AG09319 (cell line): ENCODE results near the gene FAM228A.

Source experiments
- DNase-seq: peaks from one replicate; pipeline ENCODE4 v3.0.0-alpha.2; 2010; ENCODE audit warnings: low read depth; ENCODE audit errors: extremely low read depth
- TF ChIP-seq, protein P1 (sequence below): IDR thresholded peaks from 2 replicates; pipeline ENCODE4 v1.5.1; 2011; ENCODE audit warnings: low read depth, mild to moderate bottlenecking, inconsistent platforms, low read length, moderate library complexity

FAM228A gene

DNA sequence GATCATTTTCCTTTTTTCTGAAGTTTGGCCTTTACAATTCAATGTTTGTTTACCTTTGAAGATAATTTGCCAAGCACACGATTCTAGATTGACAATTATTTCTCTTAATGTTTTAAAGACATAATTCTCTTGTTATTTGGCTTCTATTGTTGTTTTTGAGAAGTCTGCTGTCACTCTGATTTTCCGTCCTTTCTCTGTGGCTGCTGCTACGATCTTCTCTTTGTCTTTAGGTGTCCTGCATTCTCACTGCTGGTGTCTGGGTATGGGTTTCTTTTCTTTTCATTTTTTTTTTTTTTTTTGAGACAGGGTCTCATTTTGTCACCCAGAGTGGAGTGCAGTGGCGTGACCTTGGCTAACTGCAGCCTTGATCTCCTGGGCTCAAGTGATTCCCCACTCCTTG, 15.1 kb upstream of the FAM228A start:
- TF ChIP-seq, protein P1, sequence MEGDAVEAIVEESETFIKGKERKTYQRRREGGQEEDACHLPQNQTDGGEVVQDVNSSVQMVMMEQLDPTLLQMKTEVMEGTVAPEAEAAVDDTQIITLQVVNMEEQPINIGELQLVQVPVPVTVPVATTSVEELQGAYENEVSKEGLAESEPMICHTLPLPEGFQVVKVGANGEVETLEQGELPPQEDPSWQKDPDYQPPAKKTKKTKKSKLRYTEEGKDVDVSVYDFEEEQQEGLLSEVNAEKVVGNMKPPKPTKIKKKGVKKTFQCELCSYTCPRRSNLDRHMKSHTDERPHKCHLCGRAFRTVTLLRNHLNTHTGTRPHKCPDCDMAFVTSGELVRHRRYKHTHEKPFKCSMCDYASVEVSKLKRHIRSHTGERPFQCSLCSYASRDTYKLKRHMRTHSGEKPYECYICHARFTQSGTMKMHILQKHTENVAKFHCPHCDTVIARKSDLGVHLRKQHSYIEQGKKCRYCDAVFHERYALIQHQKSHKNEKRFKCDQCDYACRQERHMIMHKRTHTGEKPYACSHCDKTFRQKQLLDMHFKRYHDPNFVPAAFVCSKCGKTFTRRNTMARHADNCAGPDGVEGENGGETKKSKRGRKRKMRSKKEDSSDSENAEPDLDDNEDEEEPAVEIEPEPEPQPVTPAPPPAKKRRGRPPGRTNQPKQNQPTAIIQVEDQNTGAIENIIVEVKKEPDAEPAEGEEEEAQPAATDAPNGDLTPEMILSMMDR, result no peak
- DNase-seq, result no peak

DNA sequence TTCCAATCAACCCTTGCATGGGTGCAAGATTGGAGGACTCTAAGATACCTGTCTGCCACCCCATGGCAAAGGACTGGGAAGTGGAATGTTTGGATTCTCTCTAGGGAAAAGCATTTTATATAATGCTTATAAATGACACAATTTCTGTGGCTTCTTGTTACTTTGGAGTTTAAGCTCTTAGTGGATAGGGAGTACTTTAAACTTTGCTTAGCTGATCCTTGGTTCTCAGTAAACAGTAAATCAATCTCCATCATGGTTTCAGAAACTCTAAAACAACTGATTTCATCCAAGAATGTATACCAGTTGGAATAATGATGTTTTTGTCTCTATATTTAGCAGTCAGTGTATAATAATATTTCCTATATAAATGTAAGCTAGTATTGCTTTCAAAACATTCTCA, 14.1 kb upstream of the FAM228A start:
- TF ChIP-seq, protein P1, result no peak
- DNase-seq, result no peak

DNA sequence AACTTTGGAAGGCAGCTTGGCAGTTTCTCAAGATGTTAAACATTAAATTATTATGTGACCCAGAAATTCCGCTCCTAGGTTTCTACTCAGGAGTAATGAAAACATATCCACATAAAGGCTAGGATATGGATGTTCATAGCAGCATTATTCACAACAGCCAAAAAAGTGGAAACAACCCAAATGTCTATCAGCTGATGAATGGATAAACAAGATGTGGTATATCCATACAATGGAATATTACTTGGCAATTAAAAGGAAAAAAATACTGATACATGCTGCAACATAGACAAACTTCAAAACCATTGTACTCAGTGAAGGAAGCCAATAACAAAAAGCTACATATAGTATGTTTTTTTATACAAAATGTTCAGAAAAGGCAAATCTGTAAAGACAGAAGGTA, 12.4 kb upstream of the FAM228A start:
- TF ChIP-seq, protein P1, result no peak
- DNase-seq, result no peak

DNA sequence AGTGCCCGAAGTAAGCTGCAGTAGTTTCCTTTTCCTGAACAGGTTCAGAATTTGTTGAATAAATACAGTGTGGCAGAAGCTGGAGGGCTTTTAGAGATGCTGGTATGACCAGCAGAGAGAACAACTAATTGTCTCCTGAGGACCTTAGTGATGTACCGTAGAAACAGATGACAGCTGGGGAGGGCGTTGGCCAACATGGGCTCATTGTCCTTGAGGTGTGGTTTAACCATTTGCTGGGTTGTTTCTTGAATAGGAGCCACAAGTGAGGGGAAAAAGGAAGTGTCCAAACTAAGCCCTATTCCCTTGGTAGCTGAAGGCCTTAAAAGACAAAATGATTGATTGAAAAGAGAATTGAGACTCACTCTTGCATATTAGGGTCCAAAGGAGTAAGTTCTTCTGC, 11.7 kb upstream of the FAM228A start:
- no peak for DNase-seq
- TF ChIP-seq, protein P1, result no peak

DNA sequence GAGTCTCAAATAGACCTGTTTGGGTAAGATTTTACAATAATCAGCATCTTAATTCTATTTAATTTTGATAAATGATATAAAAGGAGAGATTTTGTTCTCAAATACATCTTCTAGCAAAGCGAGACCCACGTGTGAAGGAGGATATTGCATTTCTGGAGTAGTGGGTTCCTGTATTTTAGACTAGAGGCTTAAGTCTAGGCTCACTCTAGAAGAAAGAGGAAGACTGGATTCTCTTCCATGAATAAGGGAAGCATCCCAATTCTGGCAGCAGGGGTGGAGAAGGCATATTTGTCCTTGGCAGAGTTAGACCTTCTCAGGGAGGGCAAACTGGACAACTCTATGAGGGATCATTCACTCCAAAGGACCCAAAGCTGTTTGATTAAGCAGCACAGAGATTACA, 11.3 kb upstream of the FAM228A start:
- TF ChIP-seq, protein P1, result no peak
- no peak for DNase-seq

DNA sequence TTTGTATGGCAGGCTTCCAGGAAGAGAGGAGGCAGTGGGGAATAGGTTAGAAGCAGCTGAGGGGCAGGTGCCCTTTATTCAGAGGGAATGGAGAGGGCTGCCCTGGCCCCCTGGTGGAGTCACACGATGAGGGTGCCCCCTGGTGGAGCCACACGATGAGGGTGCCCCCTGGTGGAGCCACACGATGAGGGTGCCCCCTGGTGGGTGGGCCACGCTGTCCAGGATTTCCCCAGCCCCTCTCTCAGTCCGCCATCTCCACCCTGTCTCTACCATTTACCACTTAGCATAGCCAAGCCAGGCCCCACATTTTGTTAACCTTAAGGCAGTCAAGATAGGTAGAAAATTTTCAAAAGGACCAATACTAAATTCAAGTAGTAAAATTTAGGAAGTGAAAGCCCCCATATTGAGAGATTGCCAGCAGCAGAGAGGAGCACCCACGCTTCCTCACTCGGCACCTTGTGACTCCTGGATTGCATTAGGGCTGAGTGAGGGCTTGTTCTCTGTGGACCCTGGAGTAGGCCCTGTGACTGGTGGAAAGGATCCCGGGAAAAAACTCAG, 10.4 kb upstream of the FAM228A start:
- no peak for DNase-seq
- TF ChIP-seq, protein P1, result peak; percentile 39

DNA sequence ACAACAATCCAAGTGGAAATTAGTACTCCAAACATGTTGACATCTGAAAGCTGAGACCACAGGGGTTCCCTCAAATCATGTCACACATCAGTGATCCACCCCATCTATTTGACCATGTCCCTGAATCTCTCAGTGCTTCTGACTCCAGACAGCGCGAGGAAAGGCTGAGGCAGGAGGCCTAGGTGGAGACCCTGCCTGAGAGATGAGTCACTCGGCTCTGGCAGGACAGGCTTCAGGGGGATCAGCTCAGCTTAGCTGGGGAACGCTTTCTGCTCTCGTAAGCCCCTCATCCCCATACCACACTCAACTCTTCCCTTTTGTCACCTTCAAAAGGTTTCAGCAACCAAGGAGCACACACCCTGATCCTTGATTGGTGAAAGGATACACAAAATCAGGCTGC, 5.8 kb upstream of the FAM228A start:
- no peak for DNase-seq
- TF ChIP-seq, protein P1, result no peak
